Uterus (tissue), 2 donors: ENCODE measurements around the gene DOCK1.

ENCODE experiments used
- CTCF ChIP-seq, 4 experiments: fragments of 200-600 bp in 2 of 4; fragments of 450-650 bp in 2 of 4; sonication (generic) in 2 of 4; IDR thresholded peaks; one replicate each; pipeline ENCODE4 v1.5.1; 2016 to 2019; ENCODE audit warnings: antibody characterized with exemption in 4 of 4, mild to moderate bottlenecking in 2 of 4, moderate library complexity in 1 of 4
- POLR2A ChIP-seq, 2 donors: fragments of 450-650 bp; IDR thresholded peaks; one replicate each; pipeline ENCODE4 v1.6.1; 2016; ENCODE audit warnings: antibody characterized with exemption in 2 of 2, mild to moderate bottlenecking in 1 of 2, moderate library complexity in 1 of 2

DNA sequence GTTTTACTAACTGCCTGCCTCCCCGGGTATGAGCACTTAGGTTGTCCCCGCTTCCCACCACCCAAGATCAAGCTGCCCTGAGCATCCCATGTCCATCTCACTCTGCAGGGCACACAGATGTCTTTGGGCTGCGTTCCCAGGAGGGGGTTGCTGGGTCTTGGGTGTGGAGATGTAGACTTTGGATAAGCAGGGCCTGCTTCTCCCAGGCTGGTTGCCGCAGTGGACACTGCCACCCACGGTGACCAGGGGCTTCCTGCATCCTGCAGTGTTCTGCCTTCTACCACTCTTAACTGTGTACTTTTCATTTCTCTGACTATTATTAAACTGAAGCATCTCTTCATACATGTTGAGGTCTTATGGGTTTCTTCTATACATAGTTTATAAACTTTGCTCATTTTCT is 70.0 kb downstream of the DOCK1 start:
- TF ChIP-seq CTCF (IDR thresholded peaks at IDR 0.05) (no peak), POLR2A (IDR thresholded peaks at IDR 0.05) (no peak)
